Ovary (tissue), 9 donors: ENCODE data around the gene BABAM2. TPM values are rescaled to one million over a fixed set of nuclear protein-coding genes. Genes with fewer than 3 reads are reported as not detected.
"Not testable (repeated sequence)": the region's sequence is repeated elsewhere in the genome, so short reads cannot be mapped to it uniquely, and the experiment has no call there.

ENCODE experiments used
- DNase-seq, 5 donors: peaks; one replicate each; pipeline ENCODE4 v3.0.0-alpha.2; 2019 to 2020
- H3K27ac ChIP-seq, 2 donors: fragments of 200-600 bp; one replicate each; pipeline versions ENCODE4 v1.5.1 to v1.8.0; 2019 to 2022
- H3K27me3 ChIP-seq: fragments of 200-600 bp; one replicate; pipeline ENCODE4 v1.8.0; 2022
- H3K36me3 ChIP-seq: fragments of 200-600 bp; sonication (generic); one replicate; pipeline ENCODE4 v1.5.1; 2019
- H3K4me1 ChIP-seq: one replicate; pipeline ENCODE4 v1.8.1; 2013; ENCODE audit warnings: mild to moderate bottlenecking, moderate library complexity; ENCODE audit not compliant: insufficient read depth
- H3K4me3 ChIP-seq: fragments of 200-600 bp; sonication (generic); one replicate; pipeline ENCODE4 v1.5.1; 2017
- H3K9me3 ChIP-seq, 2 donors: fragments of 200-600 bp in 1 of 2; sonication (generic) in 1 of 2; one replicate each; pipeline versions ENCODE4 v1.5.1 to v1.8.1; 2013 to 2019; ENCODE audit warnings: mild to moderate bottlenecking in 1 of 2, moderate library complexity in 1 of 2
- CTCF ChIP-seq, 3 donors: fragments of 450-650 bp in 2 of 3; fragments of 200-600 bp in 1 of 3; IDR thresholded peaks; one replicate each; pipeline versions ENCODE4 v1.5.1 to v1.8.0; 2016 to 2022; ENCODE audit warnings: antibody characterized with exemption in 3 of 3, mild to moderate bottlenecking in 1 of 3
- EP300 ChIP-seq: sonication (generic); formaldehyde crosslinking; IDR thresholded peaks from one replicate; pipeline ENCODE4 v1.6.1; 2017; ENCODE audit warnings: antibody characterized with exemption
- POLR2A ChIP-seq: fragments of 450-650 bp; IDR thresholded peaks from one replicate; pipeline ENCODE4 v1.6.1; 2017; ENCODE audit warnings: antibody characterized with exemption, mild to moderate bottlenecking, moderate library complexity
- WGBS, 3 donors: extraction: QIAGEN DNeasy Blood & Tissue Kit in 1 of 3; methylation state at CpG; one replicate each; pipeline versions ENCODE4 v1.1.5 to v1.1.7; 2013 to 2017; 5-methylcytosine and 5-hydroxymethylcytosine counted together
- intact Hi-C, 4 donors: fragments of 100-400 bp; cut with DNase I; formaldehyde crosslinking; loops; one replicate each; pipeline versions ENCODE4 v1.11.0 to v1.15.1; 2022 to 2023
- polyA plus RNA-seq, 2 donors: library from polyadenylated mRNA; stranded (reverse); fragments of 200-250 nt in 1 of 2; fragments of 350-450 nt in 1 of 2; fragmentation: Illumina TruSeq in 1 of 2; extraction: RNeasy Lipid Tissue Mini Kit (QIAGEN cat#74804) in 1 of 2; gene quantifications; one replicate each; pipeline ENCODE4 v1.2.3, GENCODE V29; 2013 to 2014
- total RNA-seq, 7 donors: library from RNA; depleted of rRNA in 2 of 7; stranded (reverse); fragments of >200 nt in 2 of 7; fragmentation: NEBNext Ultra II Directional in 3 of 7; extraction: Animal tissue kit (Norgen Biotek cat#: 25700) in 3 of 7; gene quantifications; one replicate each; pipeline versions ENCODE4 v1.1.0 to v1.2.4, GENCODE V29; 2016 to 2023
- donor health status: DM: no; HTN: no; CAD: no; lungs with moderate emphysema.
- donor health status: DM: no; HTN: no; CAD: no.
- donor health status: Bipolar disorder and iron deficiency.
- donor health status: DM: yes; HTN: yes; CAD: no.
- donor health status: DM: no; HTN: no; CAD: no.
- donor health status: DM: yes; HTN: yes; CAD: no.

BABAM2 gene
- total and polyA plus RNA-seq, 9 donors: 22.0 to 96.7 (median 46.8) TPM

- Histone ChIP-seq H3K27me3 (no peaks in the 10 kb centered on the region), H3K4me1 (no peaks in the 10 kb centered on the region), H3K4me3 (no peak overlapping the region), H3K27ac (no peak overlapping the region), H3K9me3 (no peaks in the 10 kb centered on the region), H3K36me3 (no peaks in the 10 kb centered on the region)
- intact Hi-C loops: no loop called here
- 80 to 84% (median 82%) methylated on average over 18 to 19 of the region's 19 CpGs for WGBS, 3 donors
- no peak for DNase-seq
- no peak for TF ChIP-seq POLR2A
- TF ChIP-seq CTCF (IDR thresholded peaks at IDR 0.05): no peak
- no peak for TF ChIP-seq EP300
Observed at GRCh38 chr2:28367667-28368356, 477.3 kb downstream of the BABAM2 start.

DNA sequence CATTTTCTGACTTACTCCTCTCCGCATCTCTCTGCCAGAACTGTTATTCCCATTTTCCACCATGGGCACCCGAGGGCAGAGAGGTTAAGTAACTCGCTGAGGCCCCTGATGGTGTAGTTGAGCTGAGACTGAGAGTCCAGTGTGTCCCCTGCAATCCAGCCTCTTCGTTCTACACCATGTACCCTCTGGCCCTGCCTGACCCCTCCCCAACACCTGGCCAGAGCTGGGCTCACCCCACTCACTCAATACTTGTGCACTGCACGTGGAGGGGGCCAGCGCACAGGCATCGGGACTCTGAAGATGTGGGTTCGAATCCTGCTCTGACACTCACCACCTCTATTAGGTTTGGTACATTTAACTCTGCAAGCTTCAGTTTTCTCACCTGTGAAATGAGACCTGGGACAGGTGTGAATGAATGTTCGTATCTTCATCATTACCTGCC is 477.8 kb downstream of the BABAM2 start:
- no peak for DNase-seq
- WGBS, 3 donors: 90 to 95% (median 92%) methylated on average over 9 of the region's 9 CpGs
- Histone ChIP-seq H3K4me1 (no peaks in the 10 kb centered on the region), H3K27ac (no peak overlapping the region), H3K36me3 (no peaks in the 10 kb centered on the region), H3K27me3 (no peaks in the 10 kb centered on the region), H3K9me3 (no peaks in the 10 kb centered on the region), H3K4me3 (no peak overlapping the region)
- no peak for TF ChIP-seq CTCF (IDR thresholded peaks at IDR 0.05)
- TF ChIP-seq POLR2A: no peak
- TF ChIP-seq EP300: no peak
- intact Hi-C loops: no loop called here

DNA sequence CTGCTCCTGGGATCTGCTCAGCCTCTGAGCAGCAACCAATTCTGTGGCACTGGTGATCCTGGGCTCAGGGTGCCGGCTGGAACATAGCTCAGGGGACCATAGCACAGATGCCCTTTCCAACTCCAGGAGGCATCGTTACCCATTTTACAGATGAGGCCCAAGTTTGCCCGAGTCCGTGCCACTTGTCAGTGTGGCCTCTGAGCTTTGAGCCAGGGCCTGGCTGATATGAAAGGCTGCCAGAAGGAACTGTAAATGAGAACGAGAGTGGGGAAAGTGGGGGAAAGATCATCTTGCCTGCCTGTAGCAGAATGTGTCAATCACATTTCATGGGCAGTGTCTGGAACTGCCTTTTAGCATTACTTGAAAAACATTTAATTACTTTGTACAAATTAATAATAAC is 478.8 kb downstream of the BABAM2 start:
- Histone ChIP-seq H3K9me3 (no peaks in the 10 kb centered on the region), H3K36me3 (no peaks in the 10 kb centered on the region), H3K4me1 (no peaks in the 10 kb centered on the region), H3K4me3 (no peak overlapping the region), H3K27ac (no peak overlapping the region), H3K27me3 (no peaks in the 10 kb centered on the region)
- no peak for DNase-seq
- intact Hi-C loops: no loop called here
- TF ChIP-seq CTCF (IDR thresholded peaks at IDR 0.05): no peak
- TF ChIP-seq EP300: no peak
- TF ChIP-seq POLR2A: no peak
- 66 to 68% (median 66%) methylated on average over 5 of the region's 5 CpGs for WGBS, 3 donors

GRCh38 chr2:28370354-28370753 is 479.8 kb downstream of the BABAM2 start:
- no peaks in the 10 kb centered on the region for H3K27me3 ChIP-seq
- DNase-seq: no peak
- no peaks in the 10 kb centered on the region for H3K4me1 ChIP-seq
- no peaks in the 10 kb centered on the region for H3K9me3 ChIP-seq
- intact Hi-C loops: no loop called here
- H3K27ac ChIP-seq: no peak overlapping the region
- H3K36me3 ChIP-seq: no peaks in the 10 kb centered on the region
- WGBS, 3 donors: 92 to 98% (median 94%) methylated on average over 3 of the region's 3 CpGs
- H3K4me3 ChIP-seq: no peak overlapping the region
- no peak for TF ChIP-seq EP300
- TF ChIP-seq CTCF (IDR thresholded peaks at IDR 0.05): no peak
- TF ChIP-seq POLR2A: no peak

GRCh38 chr2:28371728-28372127 is 481.2 kb downstream of the BABAM2 start:
- H3K27me3 ChIP-seq, H3K9me3 ChIP-seq, H3K36me3 ChIP-seq, H3K27ac ChIP-seq, intact Hi-C loops, H3K4me3 ChIP-seq, H3K4me1 ChIP-seq, DNase-seq: not testable (repeated sequence)
- 77 to 84% (median 80%) methylated on average over 3 to 4 of the region's 4 CpGs for WGBS, 3 donors
